ENCODE data around the gene DOCK9.

DOCK9 gene

GRCh38 chr13:98823442-98823841 lies 154.4 kb downstream of the DOCK9 start:
- no peak for TF ChIP-seq CTCF (conservative IDR thresholded peaks at IDR 0.05)
- H3K27ac ChIP-seq = peak overlapping the region; percentile 66

GRCh38 chr13:98822225-98822606 lies 155.6 kb downstream of the DOCK9 start:
- no peak for TF ChIP-seq CTCF (conservative IDR thresholded peaks at IDR 0.05)
- H3K27ac ChIP-seq = peak overlapping the region; percentile 66

- no peak for TF ChIP-seq CTCF (conservative IDR thresholded peaks at IDR 0.05)
- H3K27ac ChIP-seq = peak overlapping the region; percentile 66
These were observed 156.3 kb downstream of the DOCK9 start for GRCh38 chr13:98821372-98822224.

GRCh38 chr13:98820744-98821371 lies 157.0 kb downstream of the DOCK9 start:
- no peak for TF ChIP-seq CTCF (conservative IDR thresholded peaks at IDR 0.05)
- peak overlapping the region; percentile 66 for H3K27ac ChIP-seq

- TF ChIP-seq CTCF (conservative IDR thresholded peaks at IDR 0.05) = no peak
- H3K27ac ChIP-seq = peak overlapping the region; percentile 66; the same call in 1 of the 2 replicates
These were observed 157.6 kb downstream of the DOCK9 start for GRCh38 chr13:98820300-98820699.

- H3K27ac ChIP-seq = no peak overlapping the region
- no peak for TF ChIP-seq CTCF (conservative IDR thresholded peaks at IDR 0.05)
These were observed 158.4 kb downstream of the DOCK9 start for GRCh38 chr13:98819382-98820010.

GRCh38 chr13:98816406-98816805 lies 161.5 kb downstream of the DOCK9 start:
- no peak overlapping the region for H3K27ac ChIP-seq
- TF ChIP-seq CTCF (conservative IDR thresholded peaks at IDR 0.05) = no peak

Data from VCaP (cell line).